GM19043 (cell line): ENCODE data around the gene TRIM56.
A peak's percentile ranks its signal among the peaks of the same experiment; 100 is the strongest.
"Not testable (repeated sequence)": the region's sequence is repeated elsewhere in the genome, so short reads cannot be mapped to it uniquely, and the experiment has no call there.

ENCODE experiments used
- ATAC-seq: cut with Tn5 transposase; IDR thresholded peaks from one replicate; pipeline ENCODE4 v1.9.1; 2021; ENCODE audit warnings: low read depth; ENCODE audit not compliant: unreplicated experiment

The TRIM56 gene

DNA sequence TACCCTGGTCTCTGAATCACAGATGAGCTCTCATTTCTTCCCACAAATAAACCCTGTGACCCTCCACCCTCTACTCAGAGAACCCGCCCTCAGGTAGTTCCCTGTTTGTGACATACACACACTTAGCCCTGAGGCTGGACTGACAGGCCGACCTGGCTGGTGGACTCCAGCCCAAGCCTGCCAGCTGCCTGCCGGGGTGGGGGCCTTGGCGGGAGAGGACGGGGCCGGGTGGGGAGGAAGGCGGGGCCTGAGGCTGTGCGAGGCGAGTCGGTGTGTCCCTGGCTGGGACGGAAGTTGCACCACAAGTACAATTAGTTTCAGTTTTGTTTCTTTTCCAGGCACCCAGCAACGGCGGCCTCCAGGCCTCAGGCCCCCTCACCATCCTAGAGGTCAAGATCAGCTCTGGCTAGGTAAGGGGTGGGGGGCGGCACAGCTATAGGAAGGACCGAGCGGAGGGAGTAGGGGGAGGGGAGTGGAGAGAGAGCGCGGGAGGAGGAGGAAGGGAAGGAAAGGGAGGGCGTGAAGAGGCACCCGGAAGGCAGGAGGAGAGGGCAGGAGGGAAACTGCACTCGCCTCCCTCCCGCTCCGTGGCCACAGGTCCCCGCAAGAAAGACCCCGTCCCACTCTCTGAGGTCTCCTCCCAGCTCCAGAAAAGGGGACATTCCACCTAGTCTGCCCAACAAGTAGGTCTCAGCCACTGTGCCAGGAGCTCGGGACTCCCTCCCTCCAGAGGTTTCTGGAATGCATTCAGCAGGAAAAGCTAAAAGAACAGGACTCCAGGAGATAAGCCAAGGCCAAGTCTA, at the start of gene TRIM56:
Gene TRIM56, plus strand, starts transcription at position 320 of the 803 bp plus-strand sequence. CDS start 1,832 bp downstream, outside the sequence.
- peak; percentile 88 for ATAC-seq

- no peak for ATAC-seq
Observed at GRCh38 chr7:101035941-101036340, 49.3 kb upstream of the TRIM56 start.

DNA sequence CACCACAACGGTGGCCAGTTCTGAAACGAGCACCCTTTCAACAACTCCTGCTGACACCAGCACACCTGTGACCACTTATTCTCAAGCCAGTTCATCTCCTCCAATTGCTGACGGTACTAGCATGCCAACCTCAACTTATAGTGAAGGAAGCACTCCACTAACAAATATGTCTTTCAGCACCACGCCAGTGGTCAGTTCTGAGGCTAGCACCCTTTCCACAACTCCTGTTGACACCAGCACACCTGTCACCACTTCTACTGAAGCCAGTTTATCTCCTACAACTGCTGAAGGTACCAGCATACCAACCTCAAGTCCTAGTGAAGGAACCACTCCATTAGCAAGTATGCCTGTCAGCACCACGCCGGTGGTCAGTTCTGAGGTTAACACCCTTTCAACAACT, 44.0 kb upstream of the TRIM56 start:
- not testable (repeated sequence) for ATAC-seq

DNA sequence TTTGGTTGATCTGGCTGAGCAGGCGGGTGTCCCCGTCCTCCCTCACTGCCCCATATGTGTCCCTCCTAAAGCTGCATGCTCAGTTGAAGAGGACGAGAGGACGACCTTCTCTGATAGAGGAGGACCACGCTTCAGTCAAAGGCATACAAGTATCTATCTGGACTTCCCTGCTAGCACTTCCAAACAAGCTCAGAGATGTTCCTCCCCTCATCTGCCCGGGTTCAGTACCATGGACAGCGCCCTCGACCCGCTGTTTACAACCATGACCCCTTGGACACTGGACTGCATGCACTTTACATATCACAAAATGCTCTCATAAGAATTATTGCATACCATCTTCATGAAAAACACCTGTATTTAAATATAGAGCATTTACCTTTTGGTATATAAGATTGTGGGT, 26.9 kb upstream of the TRIM56 start:
- ATAC-seq, result no peak

DNA sequence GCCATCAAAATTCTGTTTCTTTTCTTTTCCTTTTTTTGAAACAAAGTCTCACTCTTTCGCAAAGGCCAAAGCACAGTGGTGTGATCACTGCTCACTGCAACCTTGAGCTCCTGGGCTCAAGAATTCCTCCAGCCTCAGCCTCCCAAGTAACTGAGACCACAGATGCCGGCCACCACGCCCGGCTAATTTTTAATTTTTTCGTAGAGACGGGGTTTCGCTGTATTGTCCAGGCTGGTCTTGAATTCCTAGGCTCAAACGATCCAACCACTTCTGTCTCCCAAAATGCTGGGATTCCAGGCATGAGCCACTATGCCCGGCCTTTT, 25.7 kb upstream of the TRIM56 start:
- no peak for ATAC-seq

DNA sequence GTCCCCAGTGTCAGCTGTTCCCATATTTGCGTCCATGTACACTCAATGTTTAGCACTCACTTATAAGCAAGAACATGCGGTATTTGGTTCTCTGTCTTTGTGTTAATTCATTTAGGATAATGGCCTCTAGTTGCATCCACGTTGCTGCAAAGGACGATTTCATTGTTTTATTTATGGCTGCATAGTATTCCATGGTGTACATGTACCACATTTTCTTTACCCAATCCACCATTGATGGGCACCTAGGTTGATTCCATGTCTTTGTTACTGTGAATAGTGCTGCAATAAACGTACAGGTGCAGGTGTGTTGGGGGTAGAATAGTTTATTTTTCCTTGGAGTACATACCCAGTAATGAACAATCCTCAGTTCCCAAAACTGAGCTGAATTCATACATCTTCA, 24.3 kb upstream of the TRIM56 start:
- ATAC-seq, result no peak

DNA sequence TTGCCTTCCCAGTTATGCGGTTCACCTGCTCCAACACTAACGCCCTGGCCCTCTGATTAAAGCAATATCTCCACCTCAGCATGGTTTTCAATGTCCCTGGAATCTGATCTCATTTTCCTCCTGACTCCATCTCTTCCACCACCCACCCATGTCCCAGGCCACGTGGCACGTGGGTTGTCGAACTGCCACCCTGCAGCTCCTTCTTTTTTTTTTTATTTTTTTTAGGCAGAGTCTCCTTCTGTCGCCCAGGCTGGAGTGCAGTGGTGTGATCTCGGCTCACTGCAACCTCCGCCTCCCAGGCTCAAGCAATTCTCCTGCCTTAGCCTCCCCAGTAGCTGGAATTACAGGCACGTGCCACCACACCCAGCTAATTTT, 21.1 kb upstream of the TRIM56 start:
- not testable (repeated sequence) for ATAC-seq

GRCh38 chr7:101065162-101065561, 20.1 kb upstream of the TRIM56 start:
- not testable (repeated sequence) for ATAC-seq

- ATAC-seq, result no peak
Observed at GRCh38 chr7:101066141-101066832, 19.0 kb upstream of the TRIM56 start.

GRCh38 chr7:101066833-101067177, 18.5 kb upstream of the TRIM56 start:
- ATAC-seq, result no peak

GRCh38 chr7:101068401-101068800, 16.9 kb upstream of the TRIM56 start:
- ATAC-seq, result no peak

DNA sequence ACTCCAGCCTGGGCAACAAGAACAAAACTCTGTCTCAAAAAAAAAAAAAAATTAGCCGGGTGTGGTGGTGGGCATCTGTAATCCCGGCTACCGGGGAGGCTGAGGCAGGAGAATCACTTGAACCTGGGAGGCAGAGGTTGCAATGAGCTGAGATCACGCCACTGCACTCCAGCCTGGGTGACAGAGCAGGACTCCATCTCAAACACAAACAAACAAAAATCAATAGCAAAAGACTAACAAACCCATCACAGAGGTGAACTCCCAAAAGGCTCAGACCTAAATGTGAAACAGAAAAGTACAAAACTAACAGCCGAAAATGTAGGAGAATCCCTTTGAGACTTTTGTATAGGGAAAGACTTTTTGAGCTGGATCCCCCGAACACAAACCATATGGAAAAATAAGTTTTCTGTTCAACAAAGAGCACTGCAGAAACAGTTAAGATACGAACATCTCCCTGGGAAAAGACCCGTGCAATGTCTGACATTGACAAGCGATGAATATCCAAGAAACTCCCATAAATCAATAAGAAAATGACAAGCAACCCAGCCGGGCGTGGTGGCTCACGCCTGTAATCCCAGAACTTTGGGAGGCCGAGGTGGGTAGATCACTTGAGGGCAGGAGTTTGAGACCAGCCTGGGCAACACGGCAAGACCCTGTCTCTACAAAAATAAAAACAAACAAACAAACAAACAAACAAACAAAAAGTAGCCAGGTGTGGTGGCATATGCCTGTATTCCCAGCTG, 13.7 kb upstream of the TRIM56 start:
- ATAC-seq, result not testable (repeated sequence)

GRCh38 chr7:101075646-101076045, 9.6 kb upstream of the TRIM56 start:
- no peak for ATAC-seq

DNA sequence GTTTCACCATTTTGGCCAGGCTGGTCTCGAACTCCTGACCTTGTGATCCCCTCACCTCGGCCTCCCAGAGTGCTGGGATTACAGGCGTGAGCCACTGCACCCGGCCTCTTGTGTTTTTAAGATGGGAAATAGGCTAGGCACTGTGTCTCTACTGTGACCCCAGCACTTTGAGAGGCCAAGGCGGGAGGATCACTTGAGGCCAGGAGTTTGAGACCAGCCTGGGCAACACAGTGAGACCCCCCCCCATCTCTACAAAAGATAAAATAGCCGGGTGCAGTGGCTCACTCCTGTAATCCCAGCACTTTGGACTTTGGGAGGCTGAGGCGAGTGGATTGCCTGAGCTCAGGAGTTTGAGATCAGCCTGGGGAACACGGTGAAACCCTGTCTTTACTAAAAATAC, 9.1 kb upstream of the TRIM56 start:
- ATAC-seq, result not testable (repeated sequence)

DNA sequence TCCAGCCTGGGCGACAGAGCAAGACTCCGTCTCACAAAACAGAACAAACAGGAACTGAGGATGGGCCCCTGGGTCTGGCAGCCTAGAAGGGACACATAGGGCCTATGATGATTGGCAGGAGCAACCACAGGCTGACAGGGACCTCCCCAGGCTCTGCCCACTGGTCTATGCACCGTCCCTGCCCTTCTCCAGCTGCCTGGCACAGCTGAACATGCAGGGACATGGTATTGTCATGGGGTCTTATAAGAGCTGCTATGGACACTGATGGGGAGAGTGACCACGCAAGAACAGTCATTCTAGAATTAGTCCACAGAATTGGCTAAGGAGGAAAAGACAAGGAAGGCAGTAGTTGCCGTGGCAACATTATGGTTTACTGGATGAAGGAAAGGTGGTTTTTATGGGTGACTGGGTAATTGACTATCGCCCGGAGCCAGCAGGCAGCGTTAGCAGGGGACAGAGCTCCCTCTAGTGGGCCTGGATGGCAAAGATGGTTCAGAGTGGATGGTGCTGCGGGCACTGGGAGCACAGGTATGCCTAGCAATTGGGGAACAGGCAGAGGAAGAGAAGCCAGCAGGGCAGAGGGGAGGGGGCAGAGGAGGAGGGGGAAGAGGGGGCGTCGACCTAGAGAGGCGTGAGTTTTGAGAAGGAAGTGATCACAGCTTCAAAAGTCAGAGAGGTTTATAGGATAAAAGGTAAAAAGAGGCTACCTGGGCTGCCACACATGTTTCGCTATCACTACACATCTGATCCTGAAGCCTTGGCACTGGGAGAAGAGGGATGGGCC, 7.8 kb upstream of the TRIM56 start:
- ATAC-seq, result peak; percentile 53

GRCh38 chr7:101081432-101081831, 3.8 kb upstream of the TRIM56 start:
- no peak for ATAC-seq

GRCh38 chr7:101084865-101085161, 468 bp upstream of the TRIM56 start:
- ATAC-seq, result no peak

DNA sequence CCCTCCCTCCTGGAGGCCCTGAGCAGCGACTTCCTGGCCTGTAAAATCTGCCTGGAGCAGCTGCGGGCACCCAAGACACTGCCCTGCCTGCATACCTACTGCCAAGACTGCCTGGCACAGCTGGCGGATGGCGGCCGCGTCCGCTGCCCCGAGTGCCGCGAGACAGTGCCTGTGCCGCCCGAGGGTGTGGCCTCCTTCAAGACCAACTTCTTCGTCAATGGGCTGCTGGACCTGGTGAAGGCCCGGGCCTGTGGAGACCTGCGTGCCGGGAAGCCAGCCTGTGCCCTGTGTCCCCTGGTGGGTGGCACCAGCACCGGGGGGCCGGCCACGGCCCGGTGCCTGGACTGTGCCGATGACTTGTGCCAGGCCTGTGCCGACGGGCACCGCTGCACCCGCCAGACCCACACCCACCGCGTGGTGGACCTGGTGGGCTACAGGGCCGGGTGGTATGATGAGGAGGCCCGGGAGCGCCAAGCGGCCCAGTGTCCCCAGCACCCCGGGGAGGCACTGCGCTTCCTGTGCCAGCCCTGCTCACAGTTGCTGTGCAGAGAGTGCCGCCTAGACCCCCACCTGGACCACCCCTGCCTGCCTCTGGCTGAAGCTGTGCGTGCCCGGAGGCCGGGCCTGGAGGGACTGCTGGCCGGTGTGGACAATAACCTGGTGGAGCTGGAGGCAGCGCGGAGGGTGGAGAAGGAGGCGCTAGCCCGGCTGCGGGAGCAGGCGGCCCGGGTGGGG, 2.2 kb downstream of the TRIM56 start:
- no peak for ATAC-seq

GRCh38 chr7:101088069-101088425, 2.8 kb downstream of the TRIM56 start:
- ATAC-seq, result no peak

GRCh38 chr7:101088858-101089529, 3.7 kb downstream of the TRIM56 start:
- ATAC-seq, result no peak
